ENCODE data around the gene JAZF1. TPM values are rescaled to one million over a fixed set of nuclear protein-coding genes. Genes with fewer than 3 reads are reported as not detected.

Gene JAZF1
- total RNA-seq, 1 donor from 2014 or later, result 0.96 TPM

GRCh38 chr7:27969346-27969745, 211.2 kb downstream of the JAZF1 start:
- H3K27me3 ChIP-seq (ENCODE audit: control insufficient read depth, insufficient read depth, low read length), result no peaks in the 10 kb centered on the region
- no peak overlapping the region for H3K4me3 ChIP-seq (ENCODE audit: low read depth, low read length)
- no peak for TF ChIP-seq CTCF (IDR thresholded peaks at IDR 0.05; ENCODE audit: insufficient read depth, low read length, poor library complexity, severe bottlenecking)
- no peak for DNase-seq (ENCODE audit: low read depth)
- no peaks in the 10 kb centered on the region for H3K36me3 ChIP-seq (ENCODE audit: control insufficient read depth, insufficient read depth, low read length)

- no peaks in the 10 kb centered on the region for H3K36me3 ChIP-seq (ENCODE audit: control insufficient read depth, insufficient read depth, low read length)
- H3K27me3 ChIP-seq (ENCODE audit: control insufficient read depth, insufficient read depth, low read length), result no peaks in the 10 kb centered on the region
- no peak overlapping the region for H3K4me3 ChIP-seq (ENCODE audit: low read depth, low read length)
- DNase-seq (ENCODE audit: low read depth), result no peak
- TF ChIP-seq CTCF (IDR thresholded peaks at IDR 0.05; ENCODE audit: insufficient read depth, low read length, poor library complexity, severe bottlenecking), result no peak
These were observed 213.0 kb downstream of the JAZF1 start for GRCh38 chr7:27967639-27968038.

GRCh38 chr7:27966219-27966780, 214.3 kb downstream of the JAZF1 start:
- no peak for TF ChIP-seq CTCF (IDR thresholded peaks at IDR 0.05; ENCODE audit: insufficient read depth, low read length, poor library complexity, severe bottlenecking)
- no peaks in the 10 kb centered on the region for H3K36me3 ChIP-seq (ENCODE audit: control insufficient read depth, insufficient read depth, low read length)
- no peak for DNase-seq (ENCODE audit: low read depth)
- no peak overlapping the region for H3K4me3 ChIP-seq (ENCODE audit: low read depth, low read length)
- no peaks in the 10 kb centered on the region for H3K27me3 ChIP-seq (ENCODE audit: control insufficient read depth, insufficient read depth, low read length)

- no peak for DNase-seq (ENCODE audit: low read depth)
- Histone ChIP-seq H3K36me3 (ENCODE audit: control insufficient read depth, insufficient read depth, low read length) (no peaks in the 10 kb centered on the region), H3K27me3 (ENCODE audit: control insufficient read depth, insufficient read depth, low read length) (no peaks in the 10 kb centered on the region), H3K4me3 (ENCODE audit: low read depth, low read length) (no peak overlapping the region)
- no peak for TF ChIP-seq CTCF (IDR thresholded peaks at IDR 0.05; ENCODE audit: insufficient read depth, low read length, poor library complexity, severe bottlenecking)
These were observed 214.9 kb downstream of the JAZF1 start for GRCh38 chr7:27965650-27966049.

- Histone ChIP-seq H3K27me3 (ENCODE audit: control insufficient read depth, insufficient read depth, low read length) (no peaks in the 10 kb centered on the region), H3K36me3 (ENCODE audit: control insufficient read depth, insufficient read depth, low read length) (no peaks in the 10 kb centered on the region), H3K4me3 (ENCODE audit: low read depth, low read length) (no peak overlapping the region)
- DNase-seq (ENCODE audit: low read depth), result no peak
- TF ChIP-seq CTCF (IDR thresholded peaks at IDR 0.05; ENCODE audit: insufficient read depth, low read length, poor library complexity, severe bottlenecking), result no peak
These were observed 215.8 kb downstream of the JAZF1 start for GRCh38 chr7:27964820-27965219.

GRCh38 chr7:27963056-27963455, 217.5 kb downstream of the JAZF1 start:
- Histone ChIP-seq H3K36me3 (ENCODE audit: control insufficient read depth, insufficient read depth, low read length) (no peaks in the 10 kb centered on the region), H3K4me3 (ENCODE audit: low read depth, low read length) (no peak overlapping the region), H3K27me3 (ENCODE audit: control insufficient read depth, insufficient read depth, low read length) (no peaks in the 10 kb centered on the region)
- TF ChIP-seq CTCF (IDR thresholded peaks at IDR 0.05; ENCODE audit: insufficient read depth, low read length, poor library complexity, severe bottlenecking), result no peak
- DNase-seq (ENCODE audit: low read depth), result no peak
